Measurements from ENCODE around the gene ARHGDIA.

DNA sequence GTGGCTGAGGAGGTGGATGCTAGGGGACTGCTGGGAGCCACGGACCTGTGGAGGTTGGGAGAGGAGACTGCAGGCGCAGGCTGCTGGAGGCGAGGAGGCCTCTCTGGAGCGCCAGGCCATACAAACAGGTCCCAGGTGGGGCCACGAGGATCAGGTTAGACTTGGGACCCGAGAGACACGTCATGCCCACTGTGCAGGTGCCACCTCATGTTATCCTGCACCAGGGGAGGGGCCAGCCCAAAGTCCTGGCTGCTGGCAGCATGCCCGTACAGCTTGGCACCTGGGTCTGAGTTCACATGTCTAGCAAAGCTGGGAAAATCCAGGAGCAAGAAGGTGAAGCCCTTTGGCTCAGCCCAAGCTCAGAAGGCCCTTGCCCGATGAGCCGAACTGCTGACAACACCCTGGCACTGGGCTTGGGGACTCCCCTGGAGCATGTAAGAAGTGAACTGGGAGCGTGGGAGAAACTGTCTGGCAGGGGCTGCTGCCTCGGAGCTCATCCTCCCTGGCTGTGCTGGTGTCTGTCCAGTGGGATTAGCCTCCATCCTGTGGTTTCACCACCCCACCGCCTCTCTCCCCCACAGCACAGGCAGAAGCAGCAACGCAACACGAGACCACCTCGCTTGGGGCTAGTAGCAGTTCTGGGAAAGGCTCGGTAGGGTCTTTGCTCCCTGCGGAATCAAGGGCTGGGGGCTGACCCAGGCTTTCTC lies 5.3 kb downstream of the ARHGDIA start:
- TF ChIP-seq, protein P1, sequence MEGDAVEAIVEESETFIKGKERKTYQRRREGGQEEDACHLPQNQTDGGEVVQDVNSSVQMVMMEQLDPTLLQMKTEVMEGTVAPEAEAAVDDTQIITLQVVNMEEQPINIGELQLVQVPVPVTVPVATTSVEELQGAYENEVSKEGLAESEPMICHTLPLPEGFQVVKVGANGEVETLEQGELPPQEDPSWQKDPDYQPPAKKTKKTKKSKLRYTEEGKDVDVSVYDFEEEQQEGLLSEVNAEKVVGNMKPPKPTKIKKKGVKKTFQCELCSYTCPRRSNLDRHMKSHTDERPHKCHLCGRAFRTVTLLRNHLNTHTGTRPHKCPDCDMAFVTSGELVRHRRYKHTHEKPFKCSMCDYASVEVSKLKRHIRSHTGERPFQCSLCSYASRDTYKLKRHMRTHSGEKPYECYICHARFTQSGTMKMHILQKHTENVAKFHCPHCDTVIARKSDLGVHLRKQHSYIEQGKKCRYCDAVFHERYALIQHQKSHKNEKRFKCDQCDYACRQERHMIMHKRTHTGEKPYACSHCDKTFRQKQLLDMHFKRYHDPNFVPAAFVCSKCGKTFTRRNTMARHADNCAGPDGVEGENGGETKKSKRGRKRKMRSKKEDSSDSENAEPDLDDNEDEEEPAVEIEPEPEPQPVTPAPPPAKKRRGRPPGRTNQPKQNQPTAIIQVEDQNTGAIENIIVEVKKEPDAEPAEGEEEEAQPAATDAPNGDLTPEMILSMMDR (conservative IDR thresholded peaks at IDR 0.05; ENCODE audit: low read length) = no peak
- no peak for TF ChIP-seq EZH2phosphoT487 (IDR thresholded peaks at IDR 0.05; ENCODE audit: borderline replicate concordance, low read depth, low read length)
